Lower leg skin (tissue), 4 donors: ENCODE data around the gene H19. TPM values are rescaled to one million over a fixed set of nuclear protein-coding genes. Genes with fewer than 3 reads are reported as not detected.

Source experiments
- DNase-seq, 2 donors: peaks; one replicate each; pipeline ENCODE4 v3.0.0-alpha.2; 2019; ENCODE audit warnings: low spot score in 2 of 2
- H3K4me3 ChIP-seq: fragments of 200-600 bp; sonication (generic); 2 replicates; pipeline ENCODE4 v1.5.1; 2017; ENCODE audit warnings: mild to moderate bottlenecking, low read depth; ENCODE audit not compliant: poor library complexity, severe bottlenecking
- CTCF ChIP-seq, 3 donors: fragments of 450-650 bp; IDR thresholded peaks; one replicate each; pipeline ENCODE4 v1.5.1; 2016; ENCODE audit warnings: antibody characterized with exemption in 3 of 3, mild to moderate bottlenecking in 3 of 3, moderate library complexity in 2 of 3
- POLR2A ChIP-seq, 2 donors: fragments of 450-650 bp; IDR thresholded peaks; one replicate each; pipeline ENCODE4 v1.6.1; 2016 to 2017; ENCODE audit warnings: antibody characterized with exemption in 2 of 2, mild to moderate bottlenecking in 1 of 2, moderate library complexity in 1 of 2
- WGBS, 2 donors: methylation state at CpG; one replicate each; pipeline ENCODE4 v1.1.5; 2018; 5-methylcytosine and 5-hydroxymethylcytosine counted together
- intact Hi-C: fragments of 100-400 bp; cut with DNase I; formaldehyde crosslinking; loops from one replicate; pipeline ENCODE4 v1.15.0; 2023; ENCODE audit warnings: low total_unique reads
- total RNA-seq, 4 donors: library from RNA; depleted of rRNA; stranded (reverse); fragments of >200 nt; gene quantifications; one replicate each; pipeline ENCODE4 v1.1.0, GENCODE V29; 2016

The H19 gene
- total RNA-seq, 4 donors from 2014 or later, result 17.3 to 64.3 (median 37.4) TPM

GRCh38 chr11:2031058-2031457 is 33.4 kb upstream of the H19 start:
- no CpG with 5 or more reads among the region's 10 CpGs for WGBS, 2 donors
- TF ChIP-seq CTCF (IDR thresholded peaks at IDR 0.05) (no peak), POLR2A (IDR thresholded peaks at IDR 0.05) (no peak)
- intact Hi-C loops, result no loop called here
- DNase-seq, result no peak
- no peak overlapping the region for H3K4me3 ChIP-seq

- H3K4me3 ChIP-seq, result no peak overlapping the region
- DNase-seq, result no peak
- intact Hi-C loops, result no loop called here
- no peak for TF ChIP-seq CTCF (IDR thresholded peaks at IDR 0.05)
- TF ChIP-seq POLR2A (IDR thresholded peaks at IDR 0.05), result no peak
- no CpG with 5 or more reads among the region's 15 CpGs for WGBS, 2 donors
These were observed 30.1 kb upstream of the H19 start for GRCh38 chr11:2027708-2028107.

GRCh38 chr11:2015025-2015424 is 17.4 kb upstream of the H19 start:
- intact Hi-C loops, result no loop called here
- no CpG with 5 or more reads among the region's 14 CpGs for WGBS, 2 donors
- no peak overlapping the region for H3K4me3 ChIP-seq
- TF ChIP-seq CTCF (IDR thresholded peaks at IDR 0.05) (no peak), POLR2A (IDR thresholded peaks at IDR 0.05) (no peak)
- DNase-seq, result no peak

- DNase-seq, result no peak
- TF ChIP-seq CTCF (IDR thresholded peaks at IDR 0.05) (no peak), POLR2A (IDR thresholded peaks at IDR 0.05) (no peak)
- intact Hi-C loops, result no loop called here
- H3K4me3 ChIP-seq, result no peak overlapping the region
- no CpG with 5 or more reads among the region's 25 CpGs for WGBS, 2 donors
These were observed 14.8 kb upstream of the H19 start for GRCh38 chr11:2012440-2012839.

- no CpG with 5 or more reads among the region's 13 CpGs for WGBS, 2 donors
- TF ChIP-seq POLR2A (IDR thresholded peaks at IDR 0.05) (no peak), CTCF (IDR thresholded peaks at IDR 0.05) (no peak)
- intact Hi-C loops, result no loop called here
- H3K4me3 ChIP-seq, result no peak overlapping the region
- DNase-seq, result no peak
These were observed 6.8 kb upstream of the H19 start for GRCh38 chr11:2004466-2004865.

GRCh38 chr11:2002807-2003206 is 5.2 kb upstream of the H19 start:
- no CpG with 5 or more reads among the region's 19 CpGs for WGBS, 2 donors
- no peak for DNase-seq
- no peak for TF ChIP-seq POLR2A (IDR thresholded peaks at IDR 0.05)
- no peak for TF ChIP-seq CTCF (IDR thresholded peaks at IDR 0.05)
- intact Hi-C loops, result no loop called here
- H3K4me3 ChIP-seq, result no peak overlapping the region
